Testis (tissue), 2 donors: ENCODE measurements around the gene CCDC97.

ENCODE experiments used
- CTCF ChIP-seq, 3 experiments: fragments of 450-650 bp in 2 of 3; fragments of 200-600 bp in 1 of 3; sonication (generic) in 1 of 3; IDR thresholded peaks; one replicate each; pipeline ENCODE4 v1.5.1; 2016 to 2019; ENCODE audit warnings: antibody characterized with exemption in 3 of 3, mild to moderate bottlenecking in 2 of 3, moderate library complexity in 1 of 3
- POLR2A ChIP-seq: fragments of 450-650 bp; IDR thresholded peaks from one replicate; pipeline ENCODE4 v1.6.1; 2017; ENCODE audit warnings: antibody characterized with exemption, mild to moderate bottlenecking, moderate library complexity

GRCh38 chr19:41321204-41321599 lies 11.2 kb downstream of the CCDC97 start:
- no peak for TF ChIP-seq CTCF (IDR thresholded peaks at IDR 0.05)
- no peak for TF ChIP-seq POLR2A
